ENCODE data around the gene NKD1. TPM values are rescaled to one million over a fixed set of nuclear protein-coding genes. Genes with fewer than 3 reads are reported as not detected.

The NKD1 gene
- 10 to 100 TPM; 37.1 to 87.8 (median 54.1) TPM for total RNA-seq

GRCh38 chr16:50548125-50548908 is at the start of gene NKD1:
Gene NKD1 (plus strand): TSS chr16:50548396. CDS start chr16:50548554, 158 bp downstream.
- TF ChIP-seq POLR2AphosphoS5 (IDR thresholded peaks at IDR 0.05), result peak; percentile 47 to 86
- TF ChIP-seq EP300 (IDR thresholded peaks at IDR 0.05), result no peak
- Histone ChIP-seq H3K4me1 (peaks cover 7 to 57% (median 56%) of the 10 kb centered on the region in 4 donors), H3K27me3 (peaks cover 0 to 5% (median 0%) of the 10 kb centered on the region in 4 donors), H3K36me3 (no peaks in the 10 kb centered on the region), H3K9me3 (no peaks in the 10 kb centered on the region), H3K4me3 (peak within 1 kb of the TSS; percentile 75 to 97 (median 84)), H3K27ac (replicated peaks in 1 of 4) (peak within 1 kb of the TSS; percentile 84 to 90 (median 88))
- intact Hi-C loops (cut with DNase I), result loop anchor here (5.0 to 10.0 kb wide), 3 partner anchors 79 to 181 kb away; partner anchors contain the start of gene BRD7
- WGBS, result under 1% methylated on average over 27 of the region's 113 CpGs
- DNase-seq (ENCODE audit: extremely low spot score), result no peak

GRCh38 chr16:50498431-50499155 is 49.6 kb upstream of the NKD1 start:
- H3K4me1 ChIP-seq, result peaks cover 0 to 32% (median 29%) of the 10 kb centered on the region in 4 donors
- peak overlapping the region; percentile 74 to 77 (median 75) for H3K27ac ChIP-seq (replicated peaks in 1 of 4)
- intact Hi-C loops (cut with DNase I), result no loop called here
- no peaks in the 10 kb centered on the region for H3K36me3 ChIP-seq
- peak overlapping the region in 3 of 4 donors; percentile 12 to 24 (median 18) for H3K4me3 ChIP-seq
- H3K27me3 ChIP-seq, result no peaks in the 10 kb centered on the region
- TF ChIP-seq POLR2AphosphoS5 (IDR thresholded peaks at IDR 0.05), result peak in 1 of 2 donors; percentile 52
- TF ChIP-seq EP300 (IDR thresholded peaks at IDR 0.05), result no peak
- TF ChIP-seq POLR2A (IDR thresholded peaks at IDR 0.05; ENCODE audit: low read depth), result no peak
- no peaks in the 10 kb centered on the region for H3K9me3 ChIP-seq
- no peak for DNase-seq (ENCODE audit: extremely low spot score)
- WGBS, result 38% methylated on average over 10 of the region's 12 CpGs

- H3K27me3 ChIP-seq, result no peaks in the 10 kb centered on the region
- intact Hi-C loops (cut with DNase I), result no loop called here
- no peaks in the 10 kb centered on the region for H3K36me3 ChIP-seq
- peak overlapping the region; percentile 74 to 77 (median 75) for H3K27ac ChIP-seq (replicated peaks in 1 of 4)
- no peak for TF ChIP-seq POLR2A (IDR thresholded peaks at IDR 0.05; ENCODE audit: low read depth)
- TF ChIP-seq CTCF (IDR thresholded peaks at IDR 0.05), result no peak
- TF ChIP-seq POLR2AphosphoS5 (IDR thresholded peaks at IDR 0.05), result no peak
- no peak for TF ChIP-seq EP300 (IDR thresholded peaks at IDR 0.05)
- no peaks in the 10 kb centered on the region for H3K9me3 ChIP-seq
- 44% methylated on average over 2 of the region's 2 CpGs for WGBS
- peak overlapping the region in 1 of 4 donors; percentile 24 for H3K4me3 ChIP-seq
- H3K4me1 ChIP-seq, result peaks cover 0 to 32% (median 29%) of the 10 kb centered on the region in 4 donors
- DNase-seq (ENCODE audit: extremely low spot score), result no peak
These were observed 48.9 kb upstream of the NKD1 start for GRCh38 chr16:50499254-50499653.

- Histone ChIP-seq H3K27ac (replicated peaks in 1 of 4) (peak overlapping the region in 3 of 4 donors; percentile 74 to 77 (median 76)), H3K4me3 (no peak overlapping the region), H3K27me3 (no peaks in the 10 kb centered on the region), H3K4me1 (peaks cover 0 to 32% (median 29%) of the 10 kb centered on the region in 4 donors), H3K36me3 (no peaks in the 10 kb centered on the region), H3K9me3 (no peaks in the 10 kb centered on the region)
- 83% methylated on average over 7 of the region's 7 CpGs for WGBS
- DNase-seq (ENCODE audit: extremely low spot score), result no peak
- TF ChIP-seq EP300 (IDR thresholded peaks at IDR 0.05) (no peak), CTCF (IDR thresholded peaks at IDR 0.05) (no peak), POLR2A (IDR thresholded peaks at IDR 0.05; ENCODE audit: low read depth) (no peak), POLR2AphosphoS5 (IDR thresholded peaks at IDR 0.05) (no peak)
- intact Hi-C loops (cut with DNase I), result no loop called here
These were observed 47.9 kb upstream of the NKD1 start for GRCh38 chr16:50500171-50500874.

- 100% methylated on average over 1 of the region's 2 CpGs for WGBS
- Histone ChIP-seq H3K27me3 (no peaks in the 10 kb centered on the region), H3K9me3 (no peaks in the 10 kb centered on the region), H3K36me3 (no peaks in the 10 kb centered on the region), H3K4me1 (peaks cover 0 to 32% (median 29%) of the 10 kb centered on the region in 4 donors), H3K4me3 (no peak overlapping the region), H3K27ac (replicated peaks in 1 of 4) (no peak overlapping the region)
- no peak for DNase-seq (ENCODE audit: extremely low spot score)
- intact Hi-C loops (cut with DNase I), result no loop called here
- TF ChIP-seq CTCF (IDR thresholded peaks at IDR 0.05) (no peak), EP300 (IDR thresholded peaks at IDR 0.05) (no peak), POLR2AphosphoS5 (IDR thresholded peaks at IDR 0.05) (no peak), POLR2A (IDR thresholded peaks at IDR 0.05; ENCODE audit: low read depth) (no peak)
These were observed 46.9 kb upstream of the NKD1 start for GRCh38 chr16:50501251-50501650.
